RWPE2 (cell line): ENCODE data around the gene RAP1B.
"Not testable (repeated sequence)": the region's sequence is repeated elsewhere in the genome, so short reads cannot be mapped to it uniquely, and the experiment has no call there.

ENCODE experiments used
- ATAC-seq: fragments of 200-7000 bp; cut with Tn5 transposase; 3 replicates; pipeline ENCODE4 v1.9.1; 2021; ENCODE audit warnings: low read depth
- DNase-seq: peaks from one replicate; pipeline ENCODE4 v3.0.0-alpha.2; 2020; ENCODE audit warnings: low spot score
- H3K27ac ChIP-seq: fragments of 450-650 bp; 2 replicates; pipeline ENCODE4 v1.5.1; 2017; ENCODE audit warnings: mild to moderate bottlenecking; ENCODE audit not compliant: poor library complexity, severe bottlenecking
- H3K27me3 ChIP-seq: fragments of 250-450 bp; sonication (Bioruptor Pico); 2 replicates; pipeline ENCODE4 v1.5.1; 2021; ENCODE audit warnings: mild to moderate bottlenecking, moderate library complexity; ENCODE audit not compliant: insufficient read depth, poor library complexity, severe bottlenecking
- H3K36me3 ChIP-seq: fragments of 250-450 bp; sonication (Bioruptor Pico); 2 replicates; pipeline ENCODE4 v1.5.1; 2020; ENCODE audit warnings: low read depth, mild to moderate bottlenecking, moderate library complexity
- H3K4me1 ChIP-seq: fragments of 250-450 bp; sonication (Bioruptor Pico); 2 replicates; pipeline ENCODE4 v1.5.1; 2021; ENCODE audit warnings: mild to moderate bottlenecking, moderate library complexity; ENCODE audit not compliant: insufficient read depth, poor library complexity, severe bottlenecking
- H3K4me3 ChIP-seq: fragments of 250-450 bp; sonication (Bioruptor Pico); 2 replicates; pipeline ENCODE4 v1.5.1; 2021; ENCODE audit warnings: mild to moderate bottlenecking, moderate library complexity; ENCODE audit not compliant: severe bottlenecking
- H3K9me3 ChIP-seq: fragments of 250-450 bp; sonication (Bioruptor Pico); 2 replicates; pipeline ENCODE4 v1.5.1; 2021; ENCODE audit warnings: mild to moderate bottlenecking, moderate library complexity; ENCODE audit not compliant: severe bottlenecking
- CTCF ChIP-seq: fragments of 450-650 bp; IDR thresholded peaks from one replicate; pipeline ENCODE4 v1.5.1; 2017; ENCODE audit warnings: mild to moderate bottlenecking, moderate library complexity; ENCODE audit not compliant: poor library complexity, severe bottlenecking

RAP1B gene

GRCh38 chr12:68632486-68632885 is 21.8 kb downstream of the RAP1B start:
- Histone ChIP-seq H3K27me3 (no peaks in the 10 kb centered on the region), H3K4me1 (peaks cover 8% of the 10 kb centered on the region), H3K4me3 (no peak overlapping the region), H3K9me3 (peaks cover 4% of the 10 kb centered on the region), H3K36me3 (peaks cover 27% of the 10 kb centered on the region), H3K27ac (no peak overlapping the region)
- no peak for TF ChIP-seq CTCF
- ATAC-seq (no peak), DNase-seq (no peak)

GRCh38 chr12:68633614-68634558 is 23.2 kb downstream of the RAP1B start:
- H3K27me3 ChIP-seq, result no peaks in the 10 kb centered on the region
- ATAC-seq, result no peak
- TF ChIP-seq CTCF, result no peak
- H3K27ac ChIP-seq, result no peak overlapping the region
- H3K4me1 ChIP-seq, result peaks cover 11% of the 10 kb centered on the region
- peaks cover 27% of the 10 kb centered on the region; the same call in 1 of the 2 replicates for H3K36me3 ChIP-seq
- no peak for DNase-seq
- H3K4me3 ChIP-seq, result no peak overlapping the region
- H3K9me3 ChIP-seq, result no peaks in the 10 kb centered on the region

GRCh38 chr12:68636268-68636667 is 25.6 kb downstream of the RAP1B start:
- H3K9me3 ChIP-seq, result no peaks in the 10 kb centered on the region
- H3K4me3 ChIP-seq, result no peak overlapping the region
- peaks cover 11% of the 10 kb centered on the region for H3K4me1 ChIP-seq
- H3K27me3 ChIP-seq, result no peaks in the 10 kb centered on the region
- DNase-seq, result no peak
- peak; percentile 65 for ATAC-seq
- no peak for TF ChIP-seq CTCF
- H3K27ac ChIP-seq, result no peak overlapping the region
- peaks cover 23% of the 10 kb centered on the region; the same call in 1 of the 2 replicates for H3K36me3 ChIP-seq

GRCh38 chr12:68637439-68637838 is 26.7 kb downstream of the RAP1B start:
- H3K36me3 ChIP-seq, result peaks cover 27% of the 10 kb centered on the region
- not testable (repeated sequence) for H3K27ac ChIP-seq, ATAC-seq, H3K27me3 ChIP-seq, H3K4me3 ChIP-seq, DNase-seq, H3K9me3 ChIP-seq
- peaks cover 11% of the 10 kb centered on the region for H3K4me1 ChIP-seq

- H3K27ac ChIP-seq, result no peak overlapping the region
- DNase-seq (no peak), ATAC-seq (no peak)
- H3K4me1 ChIP-seq, result peaks cover 8% of the 10 kb centered on the region
- H3K27me3 ChIP-seq, result no peaks in the 10 kb centered on the region
- H3K9me3 ChIP-seq, result no peaks in the 10 kb centered on the region
- no peak overlapping the region for H3K4me3 ChIP-seq
- TF ChIP-seq CTCF, result no peak
- peaks cover 34% of the 10 kb centered on the region for H3K36me3 ChIP-seq
Measured at GRCh38 chr12:68638171-68638570, 27.5 kb downstream of the RAP1B start.
